Gastroesophageal sphincter (tissue), 4 donors: ENCODE data around the gene HSPA6. TPM values are rescaled to one million over a fixed set of nuclear protein-coding genes. Genes with fewer than 3 reads are reported as not detected.

Experiments
- ATAC-seq: fragments of 150-250 bp; one replicate; pipeline ENCODE4 v1.9.1; 2016; ENCODE audit warnings: mild to moderate bottlenecking, moderate library complexity
- H3K27ac ChIP-seq, 4 donors: fragments of 200-600 bp; sonication (generic) in 3 of 4; 1 replicate in 3 of 4; 2 replicates in 1 of 4; pipeline ENCODE4 v1.5.1; 2016 to 2019
- H3K27me3 ChIP-seq: fragments of 200-600 bp; sonication (generic); one replicate; pipeline ENCODE4 v1.5.1; 2019
- H3K36me3 ChIP-seq, 2 donors: fragments of 200-600 bp; sonication (generic); one replicate each; pipeline ENCODE4 v1.5.1; 2019; ENCODE audit warnings: control low read depth in 1 of 2
- H3K4me1 ChIP-seq, 3 donors: fragments of 200-600 bp; sonication (generic); 1 replicate in 2 of 3; 2 replicates in 1 of 3; pipeline ENCODE4 v1.5.1; 2016 to 2019; ENCODE audit warnings: control low read depth in 2 of 3
- H3K4me3 ChIP-seq, 2 donors: fragments of 200-600 bp; sonication (generic); one replicate each; pipeline ENCODE4 v1.5.1; 2019; ENCODE audit warnings: mild to moderate bottlenecking in 1 of 2, moderate library complexity in 1 of 2
- H3K9me3 ChIP-seq, 3 donors: fragments of 200-600 bp; sonication (generic); one replicate each; pipeline ENCODE4 v1.5.1; 2017 to 2019; ENCODE audit warnings: control low read depth in 2 of 3
- EP300 ChIP-seq: sonication (generic); formaldehyde crosslinking; IDR thresholded peaks from one replicate; pipeline ENCODE4 v1.6.1; 2017; ENCODE audit warnings: antibody characterized with exemption, mild to moderate bottlenecking
- POLR2A ChIP-seq, 2 donors: fragments of 450-650 bp; IDR thresholded peaks; one replicate each; pipeline ENCODE4 v1.6.1; 2017; ENCODE audit warnings: antibody characterized with exemption in 2 of 2, mild to moderate bottlenecking in 2 of 2, moderate library complexity in 1 of 2
- POLR2AphosphoS5 ChIP-seq: sonication (generic); formaldehyde crosslinking; IDR thresholded peaks from one replicate; pipeline ENCODE4 v1.6.1; 2017; ENCODE audit warnings: antibody characterized with exemption
- WGBS, 2 donors: methylation state at CpG; one replicate each; pipeline ENCODE4 v1.1.5; 2018; ENCODE audit warnings: low coverage in 1 of 2; 5-methylcytosine and 5-hydroxymethylcytosine counted together
- total RNA-seq, 4 donors: library from RNA; depleted of rRNA; stranded (reverse); fragments of >200 nt; gene quantifications; one replicate each; pipeline ENCODE4 v1.1.0, GENCODE V29; 2016
- TF ChIP-seq, protein P1 (sequence below), 4 experiments: fragments of 200-600 bp in 2 of 4; fragments of 450-650 bp in 2 of 4; sonication (generic) in 1 of 4; IDR thresholded peaks; one replicate each; pipeline ENCODE4 v1.5.1; 2017 to 2019; ENCODE audit warnings: antibody characterized with exemption in 4 of 4, mild to moderate bottlenecking in 2 of 4, moderate library complexity in 2 of 4

The HSPA6 gene
- total RNA-seq, 4 donors from 2014 or later = 1.2 to 6.6 (median 2.0) TPM

DNA sequence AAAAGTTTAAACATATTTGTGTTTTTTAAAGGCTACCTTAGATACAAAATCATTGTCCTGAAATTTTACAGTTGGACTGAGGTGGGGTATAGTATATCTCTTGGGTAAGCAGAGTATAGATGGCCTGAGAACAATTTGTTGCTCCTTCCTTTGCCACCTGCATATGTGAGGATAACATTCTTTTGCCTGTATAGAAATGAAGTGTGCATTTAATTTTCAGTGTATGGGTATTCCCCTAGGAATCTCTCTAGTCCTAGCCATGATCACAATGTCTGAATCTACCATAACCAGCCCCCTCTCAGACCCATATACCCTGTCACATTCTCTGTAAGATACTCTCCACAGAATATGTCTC, 21.0 kb upstream of the HSPA6 start:
- no peak overlapping the region for H3K27ac ChIP-seq
- no peaks in the 10 kb centered on the region for H3K36me3 ChIP-seq
- no peak for ATAC-seq
- peaks cover 38% of the 10 kb centered on the region for H3K27me3 ChIP-seq
- no peak overlapping the region for H3K4me3 ChIP-seq
- H3K9me3 ChIP-seq = no peaks in the 10 kb centered on the region
- no peaks in the 10 kb centered on the region for H3K4me1 ChIP-seq
- TF ChIP-seq POLR2AphosphoS5 (no peak), EP300 (no peak), POLR2A (IDR thresholded peaks at IDR 0.05) (no peak)
- TF ChIP-seq, protein P1, sequence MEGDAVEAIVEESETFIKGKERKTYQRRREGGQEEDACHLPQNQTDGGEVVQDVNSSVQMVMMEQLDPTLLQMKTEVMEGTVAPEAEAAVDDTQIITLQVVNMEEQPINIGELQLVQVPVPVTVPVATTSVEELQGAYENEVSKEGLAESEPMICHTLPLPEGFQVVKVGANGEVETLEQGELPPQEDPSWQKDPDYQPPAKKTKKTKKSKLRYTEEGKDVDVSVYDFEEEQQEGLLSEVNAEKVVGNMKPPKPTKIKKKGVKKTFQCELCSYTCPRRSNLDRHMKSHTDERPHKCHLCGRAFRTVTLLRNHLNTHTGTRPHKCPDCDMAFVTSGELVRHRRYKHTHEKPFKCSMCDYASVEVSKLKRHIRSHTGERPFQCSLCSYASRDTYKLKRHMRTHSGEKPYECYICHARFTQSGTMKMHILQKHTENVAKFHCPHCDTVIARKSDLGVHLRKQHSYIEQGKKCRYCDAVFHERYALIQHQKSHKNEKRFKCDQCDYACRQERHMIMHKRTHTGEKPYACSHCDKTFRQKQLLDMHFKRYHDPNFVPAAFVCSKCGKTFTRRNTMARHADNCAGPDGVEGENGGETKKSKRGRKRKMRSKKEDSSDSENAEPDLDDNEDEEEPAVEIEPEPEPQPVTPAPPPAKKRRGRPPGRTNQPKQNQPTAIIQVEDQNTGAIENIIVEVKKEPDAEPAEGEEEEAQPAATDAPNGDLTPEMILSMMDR (IDR thresholded peaks at IDR 0.05) = no peak

DNA sequence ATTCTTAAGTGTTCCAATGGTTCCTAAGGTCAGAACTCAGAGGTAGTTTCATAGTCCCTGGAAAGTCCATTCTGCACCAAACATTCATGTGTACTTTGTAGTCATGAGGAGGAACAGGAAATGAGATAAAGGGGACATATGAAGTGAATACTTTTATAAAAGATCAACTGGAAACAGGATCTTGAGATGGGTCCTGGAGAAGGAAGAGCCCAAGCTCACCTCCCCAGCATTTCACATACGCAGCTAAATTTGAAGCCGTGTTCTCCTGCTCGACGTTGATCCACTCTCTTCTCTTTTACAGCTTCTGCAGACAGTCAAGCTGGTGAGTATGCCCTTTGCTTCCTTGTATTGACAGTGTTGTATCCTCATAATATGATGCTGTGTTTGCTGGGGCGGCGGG, 18.7 kb upstream of the HSPA6 start:
- peaks cover 0 to 2% (median 0%) of the 10 kb centered on the region in 3 donors for H3K4me1 ChIP-seq
- peak overlapping the region in 1 of 4 donors; percentile 32 for H3K27ac ChIP-seq
- TF ChIP-seq POLR2A (IDR thresholded peaks at IDR 0.05) (no peak), POLR2AphosphoS5 (no peak), EP300 (no peak)
- TF ChIP-seq, protein P1 (IDR thresholded peaks at IDR 0.05) = no peak
- H3K9me3 ChIP-seq = no peaks in the 10 kb centered on the region
- H3K27me3 ChIP-seq = peaks cover 24% of the 10 kb centered on the region
- no peaks in the 10 kb centered on the region for H3K36me3 ChIP-seq
- no peak for ATAC-seq
- H3K4me3 ChIP-seq = peak overlapping the region in 1 of 2 donors; percentile 23
- 80 to 90% methylated on average over 5 to 6 of the region's 6 CpGs for WGBS, 2 donors

DNA sequence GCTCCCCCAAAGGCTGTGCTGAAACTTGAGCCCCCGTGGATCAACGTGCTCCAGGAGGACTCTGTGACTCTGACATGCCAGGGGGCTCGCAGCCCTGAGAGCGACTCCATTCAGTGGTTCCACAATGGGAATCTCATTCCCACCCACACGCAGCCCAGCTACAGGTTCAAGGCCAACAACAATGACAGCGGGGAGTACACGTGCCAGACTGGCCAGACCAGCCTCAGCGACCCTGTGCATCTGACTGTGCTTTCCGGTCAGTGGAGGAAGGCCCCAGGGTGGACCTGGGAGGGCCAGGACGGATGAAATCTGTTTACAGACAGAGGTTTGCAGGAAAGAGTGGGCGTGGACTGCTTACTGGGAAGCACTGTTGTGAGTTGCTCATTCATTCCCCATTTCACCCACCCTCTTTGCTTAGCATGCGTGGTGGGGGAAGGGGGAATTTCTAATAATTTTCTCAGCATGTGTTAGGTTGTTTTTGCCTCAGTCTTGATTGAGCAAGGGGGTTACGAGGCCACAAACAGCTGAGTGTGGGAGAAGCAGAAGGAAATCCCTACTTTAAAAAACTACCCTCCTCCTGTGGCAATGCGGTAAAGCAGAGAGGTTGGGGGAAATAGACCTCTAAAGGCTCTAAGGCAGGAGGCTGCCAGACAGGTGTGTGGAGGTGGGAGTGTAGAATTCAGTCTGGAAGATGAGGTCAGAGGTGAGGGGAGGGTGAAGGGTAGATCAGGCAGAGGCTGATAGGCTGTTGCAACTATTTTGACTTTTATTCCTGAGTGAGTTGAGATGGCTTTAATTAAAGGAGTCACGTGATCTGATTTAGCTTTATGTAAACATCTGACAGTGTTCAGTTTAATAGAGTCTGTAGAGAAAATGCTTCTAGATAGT, 17.8 kb upstream of the HSPA6 start:
- Histone ChIP-seq H3K27ac (peak overlapping the region in 1 of 4 donors; percentile 32), H3K4me1 (peaks cover 0 to 11% (median 0%) of the 10 kb centered on the region in 3 donors), H3K27me3 (peaks cover 24% of the 10 kb centered on the region), H3K9me3 (no peaks in the 10 kb centered on the region), H3K36me3 (no peaks in the 10 kb centered on the region), H3K4me3 (peak overlapping the region in 1 of 2 donors; percentile 23)
- peak; percentile 53 for ATAC-seq
- WGBS, 2 donors = 31 to 47% methylated on average over 4 to 7 of the region's 15 CpGs
- no peak for TF ChIP-seq POLR2AphosphoS5
- no peak for TF ChIP-seq EP300
- TF ChIP-seq, protein P1 (IDR thresholded peaks at IDR 0.05) = no peak
- no peak for TF ChIP-seq POLR2A (IDR thresholded peaks at IDR 0.05)

DNA sequence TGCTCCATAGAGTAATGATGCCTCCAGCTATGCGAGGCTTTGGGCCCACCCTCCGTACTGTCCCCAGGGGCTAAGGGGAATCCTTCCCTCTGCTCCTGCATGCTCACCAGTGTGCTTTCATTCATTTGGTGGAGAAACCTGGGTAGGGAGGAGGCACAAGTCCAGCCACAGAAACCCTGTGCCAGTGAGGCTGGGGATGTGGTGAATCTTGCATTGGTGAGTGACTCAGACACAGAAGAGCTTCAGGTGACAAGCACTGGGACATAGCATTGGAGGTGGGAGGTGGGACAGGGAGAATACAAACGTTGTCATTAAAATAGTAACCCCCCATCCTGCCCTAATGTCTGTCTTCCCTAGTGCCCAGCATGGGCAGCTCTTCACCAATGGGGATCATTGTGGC, 13.9 kb upstream of the HSPA6 start:
- WGBS, 2 donors = 81% methylated on average over 3 of the region's 3 CpGs; no CpG with 5 or more reads in 1 of the 2 donors
- H3K36me3 ChIP-seq = no peaks in the 10 kb centered on the region
- H3K9me3 ChIP-seq = no peaks in the 10 kb centered on the region
- no peak overlapping the region for H3K4me3 ChIP-seq
- no peak for TF ChIP-seq EP300
- no peak for TF ChIP-seq POLR2AphosphoS5
- no peak for TF ChIP-seq POLR2A (IDR thresholded peaks at IDR 0.05)
- TF ChIP-seq, protein P1 (IDR thresholded peaks at IDR 0.05) = no peak
- peaks cover 9% of the 10 kb centered on the region for H3K27me3 ChIP-seq
- H3K4me1 ChIP-seq = peaks cover 0 to 32% (median 5%) of the 10 kb centered on the region in 3 donors
- no peak for ATAC-seq
- no peak overlapping the region for H3K27ac ChIP-seq
